Heart left ventricle (tissue), 16 donors: ENCODE results near the gene NCAM1. TPM values are rescaled to one million over a fixed set of nuclear protein-coding genes. Genes with fewer than 3 reads are reported as not detected.

ENCODE experiments used
- ATAC-seq, 4 donors: fragments of 200-7000 bp; cut with Tn5 transposase; one replicate each; pipeline ENCODE4 v1.9.1; 2020 to 2022; ENCODE audit warnings: moderate library complexity in 4 of 4, mild to moderate bottlenecking in 3 of 4, moderate number of reproducible peaks in 1 of 4
- DNase-seq, 5 donors: peaks; one replicate each; pipeline ENCODE4 v3.0.0-alpha.2; 2020
- H3K27ac ChIP-seq, 12 donors: fragments of 200-600 bp; sonication (generic) in 4 of 12; one replicate each; pipeline versions ENCODE4 v1.5.0 to v1.8.0; 2016 to 2022; ENCODE audit warnings: mild to moderate bottlenecking in 2 of 12
- H3K27me3 ChIP-seq, 9 donors: fragments of 200-600 bp; sonication (generic) in 2 of 9; one replicate each; pipeline versions ENCODE4 v1.5.1 to v1.8.0; 2016 to 2022; ENCODE audit warnings: mild to moderate bottlenecking in 3 of 9
- H3K36me3 ChIP-seq, 9 donors: fragments of 200-600 bp; sonication (generic) in 2 of 9; one replicate each; pipeline versions ENCODE4 v1.5.0 to v1.8.0; 2018 to 2022; ENCODE audit warnings: mild to moderate bottlenecking in 2 of 9
- H3K4me1 ChIP-seq, 12 donors: fragments of 200-600 bp; sonication (generic) in 4 of 12; one replicate each; pipeline versions ENCODE4 v1.5.0 to v1.8.0; 2016 to 2022; ENCODE audit warnings: mild to moderate bottlenecking in 3 of 12
- H3K4me3 ChIP-seq, 12 donors: fragments of 200-600 bp; sonication (generic) in 4 of 12; one replicate each; pipeline versions ENCODE4 v1.5.0 to v1.8.0; 2017 to 2022; ENCODE audit warnings: mild to moderate bottlenecking in 9 of 12, moderate library complexity in 4 of 12
- H3K9me3 ChIP-seq, 12 donors: fragments of 200-600 bp; sonication (generic) in 4 of 12; one replicate each; pipeline versions ENCODE4 v1.5.0 to v1.8.0; 2016 to 2022; ENCODE audit warnings: mild to moderate bottlenecking in 1 of 12
- POLR2A ChIP-seq, 2 donors: fragments of 450-650 bp; IDR thresholded peaks; one replicate each; pipeline ENCODE4 v1.6.1; 2017; ENCODE audit warnings: antibody characterized with exemption in 2 of 2, mild to moderate bottlenecking in 2 of 2, moderate library complexity in 2 of 2
- WGBS, 4 donors: extraction: QIAGEN DNeasy Blood & Tissue Kit in 2 of 4; methylation state at CpG; one replicate each; pipeline versions ENCODE4 v1.1.5 to v1.1.7; 2013 to 2018; 5-methylcytosine and 5-hydroxymethylcytosine counted together
- intact Hi-C, 10 donors: fragments of 100-400 bp; cut with DNase I; formaldehyde crosslinking; loops; one replicate each; pipeline versions ENCODE4 v1.11.1 to v1.14.2; 2022
- polyA plus RNA-seq, 2 donors: library from polyadenylated mRNA; stranded (reverse); fragments of 200-250 nt; gene quantifications; one replicate each; pipeline ENCODE4 v1.2.3, GENCODE V29; 2013
- total RNA-seq, 9 donors: library from RNA; depleted of rRNA in 2 of 9; stranded (reverse); fragments of >200 nt in 2 of 9; fragmentation: NEBNext Ultra II Directional in 3 of 9; extraction: Animal tissue kit (Norgen Biotek cat#: 25700) in 3 of 9; gene quantifications; one replicate each; pipeline versions ENCODE4 v1.1.0 to v1.2.4, GENCODE V29; 2016 to 2023
- TF ChIP-seq, protein P1 (sequence below), 12 donors: fragments of 200-600 bp; sonication (generic) in 4 of 12; IDR thresholded peaks; one replicate each; pipeline versions ENCODE4 v1.5.0 to v1.8.0; 2018 to 2022; ENCODE audit warnings: antibody characterized with exemption in 12 of 12, mild to moderate bottlenecking in 5 of 12
- donor health status: ischemic (EF 13 %, LVEDD 7.1; RV severe dilation, severe dysfunction).
- donor health status: healthy with polysubstance abuse.
- donor health status: DM: no; HTN: yes; CAD: no.
- donor health status: DM: no; HTN: no; CAD: no.
- donor health status: ischemic (EF 25% LVEDD 6.9; RV normal size, moderate dysfunction).
- donor health status: ischemic (EF 25% LVEDD 5.7; RV mildly dilated, moderate dysfunction).
- donor health status: healthy.
- donor health status: DM: yes; HTN: yes; CAD: no.
- donor health status: ischemic (EF 35%, LVEDD 5.7; RV mildly dilated, moderate dysfunction).
- donor health status: nonischemic (EF 11% LVEDD 7.7; RV severe dilation, severe dysfunction).
- donor health status: DM: yes; HTN: yes; CAD: no.
- donor health status: PGD.
- donor health status: ischemic (EF 29% LVEDD 5.4; RV normal size, mild dysfunction).
- donor health status: nonischemic (EF 23%, LVEDD 6.1; RV moderate dilation, normal function).

The NCAM1 gene
- total and polyA plus RNA-seq, 11 donors, result 78.0 to 753 (median 389) TPM

DNA sequence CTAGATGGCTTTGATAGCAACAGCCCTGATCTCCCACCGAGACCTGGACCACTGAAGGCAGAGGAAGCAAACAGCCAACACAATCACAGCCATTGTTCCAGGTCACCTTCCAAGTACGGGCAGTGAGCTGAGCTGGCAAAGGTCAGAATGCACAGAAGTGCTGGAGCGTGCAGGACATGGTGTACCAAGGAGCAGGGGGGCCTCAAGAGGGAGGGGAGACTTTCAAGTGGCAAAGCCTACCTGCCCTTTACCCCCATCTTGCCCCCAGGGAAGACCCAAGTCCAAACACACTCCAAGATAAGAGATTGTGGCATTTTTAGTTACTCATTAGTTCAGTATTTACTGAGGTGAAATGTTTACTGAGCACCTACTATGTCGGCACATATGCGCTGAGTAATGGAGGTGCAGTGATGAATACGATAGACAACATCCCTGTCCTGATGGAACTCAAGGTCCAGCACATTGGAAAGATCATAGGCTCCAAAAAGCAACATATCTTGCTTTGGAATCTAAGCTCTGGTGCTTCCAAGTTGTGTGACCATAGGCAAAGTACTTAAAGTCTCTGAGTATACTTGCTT is 327.2 kb downstream of the NCAM1 start:
- peaks cover 0 to 9% (median 0%) of the 10 kb centered on the region in 12 donors for H3K4me1 ChIP-seq
- H3K27ac ChIP-seq, result no peak overlapping the region
- no peaks in the 10 kb centered on the region for H3K36me3 ChIP-seq
- TF ChIP-seq, protein P1, sequence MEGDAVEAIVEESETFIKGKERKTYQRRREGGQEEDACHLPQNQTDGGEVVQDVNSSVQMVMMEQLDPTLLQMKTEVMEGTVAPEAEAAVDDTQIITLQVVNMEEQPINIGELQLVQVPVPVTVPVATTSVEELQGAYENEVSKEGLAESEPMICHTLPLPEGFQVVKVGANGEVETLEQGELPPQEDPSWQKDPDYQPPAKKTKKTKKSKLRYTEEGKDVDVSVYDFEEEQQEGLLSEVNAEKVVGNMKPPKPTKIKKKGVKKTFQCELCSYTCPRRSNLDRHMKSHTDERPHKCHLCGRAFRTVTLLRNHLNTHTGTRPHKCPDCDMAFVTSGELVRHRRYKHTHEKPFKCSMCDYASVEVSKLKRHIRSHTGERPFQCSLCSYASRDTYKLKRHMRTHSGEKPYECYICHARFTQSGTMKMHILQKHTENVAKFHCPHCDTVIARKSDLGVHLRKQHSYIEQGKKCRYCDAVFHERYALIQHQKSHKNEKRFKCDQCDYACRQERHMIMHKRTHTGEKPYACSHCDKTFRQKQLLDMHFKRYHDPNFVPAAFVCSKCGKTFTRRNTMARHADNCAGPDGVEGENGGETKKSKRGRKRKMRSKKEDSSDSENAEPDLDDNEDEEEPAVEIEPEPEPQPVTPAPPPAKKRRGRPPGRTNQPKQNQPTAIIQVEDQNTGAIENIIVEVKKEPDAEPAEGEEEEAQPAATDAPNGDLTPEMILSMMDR (IDR thresholded peaks at IDR 0.05), result no peak
- TF ChIP-seq POLR2A (IDR thresholded peaks at IDR 0.05), result no peak
- DNase-seq (no peak), ATAC-seq (peak in 1 of 4 donors; percentile 34)
- H3K4me3 ChIP-seq, result no peak overlapping the region
- no peaks in the 10 kb centered on the region for H3K9me3 ChIP-seq
- intact Hi-C loops, result loop anchor here (2.0 to 10.0 kb wide), 11 partner anchors 454 to 1064 kb away; partner anchors contain the start of gene PTS (in 1 of the 10)
- 80 to 86% (median 82%) methylated on average over 5 to 6 of the region's 6 CpGs for WGBS, 4 donors
- no peaks in the 10 kb centered on the region for H3K27me3 ChIP-seq

DNA sequence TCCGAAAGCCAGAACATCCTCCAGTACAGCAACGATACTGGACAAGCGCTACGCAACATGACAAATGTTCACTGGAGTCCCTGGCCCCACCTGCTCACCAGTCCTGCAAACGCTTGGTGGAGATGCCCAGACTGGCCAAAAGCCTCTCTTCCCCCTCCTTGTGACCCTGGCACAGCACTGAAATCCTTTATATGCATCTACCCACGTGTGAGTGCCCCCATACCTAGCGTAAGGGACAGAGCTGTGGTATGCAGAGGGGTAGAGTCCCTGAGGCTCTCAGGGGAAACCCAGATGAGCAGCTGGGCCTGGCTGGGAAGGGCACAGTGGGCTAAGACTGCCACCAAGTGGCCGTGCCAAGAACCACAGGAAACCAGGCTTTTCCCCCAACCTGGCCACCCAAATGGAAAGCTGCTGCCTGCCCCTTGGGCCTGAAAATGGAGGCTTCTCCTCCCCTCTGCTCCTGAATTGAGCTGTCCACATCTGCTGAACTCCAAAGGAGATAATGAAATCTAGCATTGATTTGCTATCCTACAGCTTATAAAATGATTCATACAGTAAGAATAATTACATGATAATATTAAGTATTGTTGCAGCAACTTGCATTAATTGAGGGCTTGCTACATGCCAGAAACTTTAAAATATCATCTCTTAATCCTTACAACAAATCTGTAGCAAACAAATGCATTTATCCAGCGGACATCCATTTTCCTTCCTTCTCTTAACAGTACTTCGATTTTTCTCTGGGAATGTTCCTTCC is 328.4 kb downstream of the NCAM1 start:
- peaks cover 0 to 9% (median 0%) of the 10 kb centered on the region in 12 donors for H3K4me1 ChIP-seq
- peak; percentile 73 to 79 (median 77) for ATAC-seq

DNA sequence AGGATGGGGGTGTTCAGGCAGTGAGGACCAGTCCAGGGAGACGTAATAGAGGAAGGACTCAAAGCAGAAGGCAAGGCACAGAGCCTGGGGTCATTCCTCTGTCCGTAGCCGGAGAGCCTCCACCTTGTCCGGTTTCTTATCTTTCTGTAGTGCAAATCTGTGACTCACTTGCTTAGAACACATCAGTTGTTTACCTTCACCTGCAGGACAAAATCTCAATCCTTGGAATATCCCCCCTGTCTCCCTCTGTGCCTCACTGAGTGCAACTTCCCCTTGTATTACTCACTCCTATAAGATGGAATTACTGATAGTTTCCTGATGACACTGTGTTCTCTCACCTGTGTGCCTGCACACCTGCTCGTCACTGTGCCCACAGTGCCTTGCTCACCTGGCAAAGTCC is 332.7 kb downstream of the NCAM1 start:
- Histone ChIP-seq H3K4me3 (no peak overlapping the region), H3K4me1 (peaks cover 0 to 3% (median 0%) of the 10 kb centered on the region in 12 donors), H3K9me3 (peaks cover 0 to 2% (median 0%) of the 10 kb centered on the region in 12 donors), H3K36me3 (no peaks in the 10 kb centered on the region), H3K27me3 (peaks cover 0 to 20% (median 0%) of the 10 kb centered on the region in 9 donors), H3K27ac (no peak overlapping the region)
- intact Hi-C loops, result loop anchor here in 2 of 10 donors (5.0 to 10.0 kb wide), 2 partner anchors 1007 to 1079 kb away; no protein-coding TSS in a partner anchor
- DNase-seq, result no peak
- WGBS, 4 donors, result 81 to 95% (median 84%) methylated on average over 5 of the region's 5 CpGs
- no peak for TF ChIP-seq POLR2A (IDR thresholded peaks at IDR 0.05)
- ATAC-seq, result no peak

More for the DNA sequence above, 328.4 kb downstream of the NCAM1 start:
- no peak overlapping the region for H3K4me3 ChIP-seq
- H3K27ac ChIP-seq, result no peak overlapping the region
- H3K27me3 ChIP-seq, result peaks cover 0 to 8% (median 0%) of the 10 kb centered on the region in 9 donors
- H3K36me3 ChIP-seq, result no peaks in the 10 kb centered on the region
- 55 to 62% (median 57%) methylated on average over 9 to 10 of the region's 10 CpGs for WGBS, 4 donors
- intact Hi-C loops, result loop anchor here (1.0 to 10.0 kb wide), 13 partner anchors 455 to 1075 kb away; partner anchors contain the start of gene PTS (in 1 of the 10)
- no peaks in the 10 kb centered on the region for H3K9me3 ChIP-seq
- TF ChIP-seq POLR2A (IDR thresholded peaks at IDR 0.05), result no peak
- TF ChIP-seq, protein P1 (IDR thresholded peaks at IDR 0.05), result peak; percentile 79 to 93 (median 88)
- peak; percentile 42 to 77 (median 54) for DNase-seq

DNA sequence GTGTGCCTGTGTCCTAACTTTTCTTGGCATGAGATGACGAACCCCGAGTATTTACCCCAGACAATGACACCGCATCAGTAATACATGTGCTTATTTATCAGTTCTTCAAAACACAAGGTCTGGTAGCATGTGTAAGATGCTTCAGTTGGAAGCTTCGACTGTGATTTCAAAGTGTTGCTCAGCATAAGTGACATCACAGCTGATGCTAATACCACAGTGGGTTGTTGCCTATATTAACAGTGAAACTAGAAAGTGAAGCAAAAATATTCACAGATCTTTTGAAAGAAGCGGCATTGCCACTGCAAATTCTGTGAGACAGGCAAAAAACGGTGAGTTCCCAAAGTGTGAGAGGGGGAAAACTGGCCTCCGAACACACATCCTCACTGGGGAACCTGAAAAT is 334.8 kb downstream of the NCAM1 start:
- no peak overlapping the region for H3K27ac ChIP-seq
- DNase-seq, result no peak
- intact Hi-C loops, result loop anchor here in 1 of 10 donors (10.0 kb wide), 1 partner anchor 1081 kb away; no protein-coding TSS in a partner anchor
- H3K4me3 ChIP-seq, result no peak overlapping the region
- peaks cover 0 to 2% (median 0%) of the 10 kb centered on the region in 12 donors for H3K9me3 ChIP-seq
- peaks cover 0 to 20% (median 5%) of the 10 kb centered on the region in 9 donors for H3K27me3 ChIP-seq
- H3K36me3 ChIP-seq, result no peaks in the 10 kb centered on the region
- WGBS, 4 donors, result 78 to 91% (median 84%) methylated on average over 7 of the region's 7 CpGs
- no peaks in the 10 kb centered on the region for H3K4me1 ChIP-seq
- TF ChIP-seq, protein P1 (IDR thresholded peaks at IDR 0.05), result no peak
- no peak for ATAC-seq
